Central memory CD8-positive, alpha-beta T cell (primary cell): ENCODE results near the gene KCNAB2.
A peak's percentile ranks its signal among the peaks of the same experiment; 100 is the strongest.
"Not testable (repeated sequence)": the region's sequence is repeated elsewhere in the genome, so short reads cannot be mapped to it uniquely, and the experiment has no call there.

Experiments used
- ATAC-seq: fragments of 150-1000 bp; cut with Tn5 transposase; replicated peaks from 2 replicates; pipeline ENCODE4 v1.10.0; 2022; ENCODE audit warnings: mild to moderate bottlenecking, moderate FRiP score, moderate number of reproducible peaks; ENCODE audit not compliant: poor library complexity, severe bottlenecking; ENCODE audit errors: extremely low read depth
- DNase-seq, 2 donors: peaks; one replicate each; pipeline ENCODE4 v3.0.0; 2021; ENCODE audit warnings: low spot score in 2 of 2
- H3K27ac Mint-ChIP-seq: one replicate; pipeline ENCODE4 v1.8.0; 2022; ENCODE audit warnings: low read depth, mild to moderate bottlenecking, moderate library complexity, mixed read lengths
- H3K27me3 Mint-ChIP-seq: one replicate; pipeline ENCODE4 v1.8.0; 2022; ENCODE audit warnings: mixed read lengths
- H3K36me3 Mint-ChIP-seq: one replicate; pipeline ENCODE4 v1.8.0; 2022; ENCODE audit warnings: mild to moderate bottlenecking, moderate library complexity, mixed read lengths; ENCODE audit not compliant: insufficient read depth
- H3K4me1 Mint-ChIP-seq: one replicate; pipeline ENCODE4 v1.8.0; 2022; ENCODE audit warnings: mixed read lengths
- H3K4me3 Mint-ChIP-seq: one replicate; pipeline ENCODE4 v1.8.0; 2022; ENCODE audit warnings: mild to moderate bottlenecking, moderate library complexity, mixed read lengths
- H3K9me3 Mint-ChIP-seq: one replicate; pipeline ENCODE4 v1.8.0; 2022; ENCODE audit warnings: mixed read lengths

Gene KCNAB2

GRCh38 chr1:6054596-6054995, 8.9 kb downstream of the KCNAB2 start:
- no peaks in the 10 kb centered on the region for H3K9me3 Mint-ChIP-seq
- peaks cover 15% of the 10 kb centered on the region for H3K36me3 Mint-ChIP-seq
- H3K4me1 Mint-ChIP-seq, result peaks cover 49% of the 10 kb centered on the region
- no peak for ATAC-seq
- DNase-seq, result no peak
- no peaks in the 10 kb centered on the region for H3K27me3 Mint-ChIP-seq
- no peak overlapping the region for H3K27ac Mint-ChIP-seq
- no peak overlapping the region for H3K4me3 Mint-ChIP-seq

DNA sequence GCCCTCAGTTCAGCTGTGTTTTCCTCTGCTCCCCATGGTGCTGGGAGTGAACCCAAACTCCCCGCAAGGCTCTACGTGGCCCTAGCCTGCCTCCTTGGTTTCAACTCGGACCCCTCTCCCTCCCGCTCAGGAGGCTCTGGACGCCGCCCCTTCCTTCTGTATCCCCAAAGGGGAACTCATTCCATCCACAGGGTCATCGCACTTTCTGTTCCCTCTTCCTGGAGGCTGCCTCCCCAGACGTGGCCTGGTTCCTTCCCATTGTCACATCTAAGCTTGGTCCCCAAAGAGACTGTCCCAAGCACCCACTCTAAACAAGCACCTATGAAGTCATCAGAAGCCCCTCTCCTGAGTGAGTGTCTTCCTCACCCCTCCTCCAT, 10.9 kb downstream of the KCNAB2 start:
- Mint-ChIP-seq H3K9me3 (no peaks in the 10 kb centered on the region), H3K4me1 (peaks cover 52% of the 10 kb centered on the region), H3K27me3 (no peaks in the 10 kb centered on the region), H3K4me3 (no peak overlapping the region), H3K36me3 (peaks cover 14% of the 10 kb centered on the region), H3K27ac (peak overlapping the region; percentile 74)
- ATAC-seq, result no peak
- no peak for DNase-seq

- ATAC-seq, result no peak
- Mint-ChIP-seq H3K9me3 (no peaks in the 10 kb centered on the region), H3K27ac (peak overlapping the region; percentile 74), H3K27me3 (no peaks in the 10 kb centered on the region), H3K4me3 (no peak overlapping the region), H3K36me3 (peaks cover 15% of the 10 kb centered on the region), H3K4me1 (peaks cover 57% of the 10 kb centered on the region)
- DNase-seq, result no peak
These were observed 11.6 kb downstream of the KCNAB2 start for GRCh38 chr1:6057170-6057845.

GRCh38 chr1:6059866-6060265, 14.2 kb downstream of the KCNAB2 start:
- Mint-ChIP-seq H3K27me3 (no peaks in the 10 kb centered on the region), H3K9me3 (no peaks in the 10 kb centered on the region), H3K4me1 (peaks cover 52% of the 10 kb centered on the region), H3K27ac (peak overlapping the region; percentile 73), H3K36me3 (peaks cover 15% of the 10 kb centered on the region), H3K4me3 (no peak overlapping the region)
- no peak for DNase-seq
- no peak for ATAC-seq

- Mint-ChIP-seq H3K4me1 (peaks cover 39% of the 10 kb centered on the region), H3K36me3 (peaks cover 19% of the 10 kb centered on the region), H3K27me3 (no peaks in the 10 kb centered on the region), H3K27ac (no peak overlapping the region), H3K9me3 (no peaks in the 10 kb centered on the region), H3K4me3 (no peak overlapping the region)
- no peak for ATAC-seq
- DNase-seq, result no peak
These were observed 17.0 kb downstream of the KCNAB2 start for GRCh38 chr1:6062670-6063069.

- not testable (repeated sequence) for H3K9me3 Mint-ChIP-seq, H3K27me3 Mint-ChIP-seq, ATAC-seq, H3K4me3 Mint-ChIP-seq, DNase-seq, H3K27ac Mint-ChIP-seq
- peaks cover 19% of the 10 kb centered on the region for H3K36me3 Mint-ChIP-seq
- H3K4me1 Mint-ChIP-seq, result peaks cover 36% of the 10 kb centered on the region
These were observed 17.9 kb downstream of the KCNAB2 start for GRCh38 chr1:6063532-6064053.

- no peaks in the 10 kb centered on the region for H3K9me3 Mint-ChIP-seq
- H3K4me1 Mint-ChIP-seq, result peaks cover 24% of the 10 kb centered on the region
- H3K27me3 Mint-ChIP-seq, result no peaks in the 10 kb centered on the region
- no peak for ATAC-seq
- DNase-seq, result no peak
- H3K36me3 Mint-ChIP-seq, result peaks cover 13% of the 10 kb centered on the region
- H3K27ac Mint-ChIP-seq, result no peak overlapping the region
- H3K4me3 Mint-ChIP-seq, result no peak overlapping the region
These were observed 19.6 kb downstream of the KCNAB2 start for GRCh38 chr1:6065093-6065858.

- no peak overlapping the region for H3K27ac Mint-ChIP-seq
- no peaks in the 10 kb centered on the region for H3K27me3 Mint-ChIP-seq
- peaks cover 13% of the 10 kb centered on the region for H3K36me3 Mint-ChIP-seq
These were observed 21.0 kb downstream of the KCNAB2 start for GRCh38 chr1:6066680-6067079.

DNA sequence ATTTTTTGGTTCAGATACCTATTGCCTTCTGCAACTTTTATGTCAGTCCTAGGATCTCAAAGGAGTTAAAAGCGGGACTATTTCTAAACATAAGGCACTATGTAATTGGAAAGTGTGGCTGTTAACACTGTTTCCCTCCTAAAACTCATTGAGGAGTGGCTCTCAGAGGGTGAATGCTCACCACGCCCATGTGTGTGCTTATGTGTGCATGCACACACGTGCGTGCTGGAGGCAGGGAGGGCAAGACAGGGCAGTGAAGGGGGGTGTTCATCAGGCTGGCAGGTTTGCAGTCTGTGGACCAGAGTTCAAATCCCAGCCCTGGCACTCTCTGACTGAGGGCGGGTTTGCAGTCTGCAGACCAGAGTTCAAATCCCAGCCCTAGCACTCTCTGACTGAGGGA, 22.4 kb downstream of the KCNAB2 start:
- Mint-ChIP-seq H3K27ac (no peak overlapping the region), H3K4me3 (no peak overlapping the region), H3K36me3 (peaks cover 12% of the 10 kb centered on the region), H3K27me3 (no peaks in the 10 kb centered on the region), H3K9me3 (no peaks in the 10 kb centered on the region), H3K4me1 (peaks cover 12% of the 10 kb centered on the region)
- ATAC-seq (no peak), DNase-seq (no peak)

More at GRCh38 chr1:6066680-6067079, 21.0 kb downstream of the KCNAB2 start:
- DNase-seq, result no peak
- no peak for ATAC-seq
- peaks cover 22% of the 10 kb centered on the region for H3K4me1 Mint-ChIP-seq
- no peak overlapping the region for H3K4me3 Mint-ChIP-seq
- no peaks in the 10 kb centered on the region for H3K9me3 Mint-ChIP-seq

GRCh38 chr1:6068932-6069331, 23.2 kb downstream of the KCNAB2 start:
- Mint-ChIP-seq H3K4me1 (peaks cover 7% of the 10 kb centered on the region), H3K9me3 (no peaks in the 10 kb centered on the region), H3K36me3 (peaks cover 12% of the 10 kb centered on the region), H3K27me3 (no peaks in the 10 kb centered on the region), H3K27ac (no peak overlapping the region), H3K4me3 (no peak overlapping the region)
- no peak for DNase-seq
- ATAC-seq, result no peak

- H3K4me1 Mint-ChIP-seq, result peaks cover 5% of the 10 kb centered on the region
- no peak overlapping the region for H3K27ac Mint-ChIP-seq
- peaks cover 16% of the 10 kb centered on the region for H3K36me3 Mint-ChIP-seq
- H3K4me3 Mint-ChIP-seq, result no peak overlapping the region
- H3K9me3 Mint-ChIP-seq, result no peaks in the 10 kb centered on the region
- DNase-seq (no peak), ATAC-seq (no peak)
- no peaks in the 10 kb centered on the region for H3K27me3 Mint-ChIP-seq
These were observed 23.9 kb downstream of the KCNAB2 start for GRCh38 chr1:6069573-6069972.

DNA sequence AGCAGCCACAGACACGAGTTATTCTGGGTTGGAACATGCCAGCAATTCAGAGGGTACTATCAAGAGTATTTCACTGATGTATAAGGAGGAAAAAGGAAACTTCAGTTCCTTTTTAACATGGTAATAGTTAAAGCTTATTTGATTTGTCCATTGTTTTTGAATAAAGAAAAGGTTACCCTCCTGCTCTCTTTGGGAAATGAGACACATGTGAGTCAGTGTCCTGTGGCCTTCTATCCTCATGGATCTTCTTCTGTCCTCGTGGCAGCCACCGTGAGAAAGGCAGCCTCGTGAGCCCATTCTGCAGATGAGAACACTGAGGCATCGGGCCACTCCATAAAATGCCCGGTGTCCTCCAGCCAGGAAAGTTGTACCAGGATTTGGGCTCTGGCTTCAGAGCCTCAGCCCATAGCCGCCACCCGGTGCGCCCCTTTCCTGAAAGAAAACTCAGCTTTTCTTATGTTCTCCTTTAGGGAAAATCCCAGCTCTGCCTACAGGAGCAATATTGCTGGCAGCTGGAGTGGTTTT, 24.8 kb downstream of the KCNAB2 start:
- no peak for DNase-seq
- H3K36me3 Mint-ChIP-seq, result peaks cover 21% of the 10 kb centered on the region
- H3K27ac Mint-ChIP-seq, result no peak overlapping the region

DNA sequence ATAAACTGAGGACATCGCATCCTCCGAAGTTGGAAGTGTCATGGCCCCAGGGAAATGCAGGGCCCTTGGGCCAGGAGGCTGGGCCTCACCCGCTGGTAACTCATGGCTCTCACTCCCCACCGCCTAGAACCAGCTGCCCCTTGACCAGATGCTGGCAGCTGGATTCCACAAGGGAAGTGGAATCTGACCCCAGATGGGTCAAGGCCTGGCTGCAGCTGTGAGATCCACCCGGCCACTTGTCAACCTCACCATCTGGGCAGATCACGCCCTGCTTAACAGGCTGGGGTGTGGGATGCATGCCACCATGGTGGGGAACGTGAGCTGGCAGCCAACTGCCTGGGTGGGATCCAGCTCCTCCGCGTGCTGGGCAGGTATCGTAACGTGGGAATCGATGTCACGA, 25.5 kb downstream of the KCNAB2 start:
- H3K27ac Mint-ChIP-seq, result no peak overlapping the region
- peaks cover 19% of the 10 kb centered on the region for H3K36me3 Mint-ChIP-seq
- ATAC-seq (no peak), DNase-seq (no peak)
- no peak overlapping the region for H3K4me3 Mint-ChIP-seq
- H3K27me3 Mint-ChIP-seq, result no peaks in the 10 kb centered on the region
- peaks cover 10% of the 10 kb centered on the region for H3K4me1 Mint-ChIP-seq
- H3K9me3 Mint-ChIP-seq, result no peaks in the 10 kb centered on the region

More for the DNA sequence above, 24.8 kb downstream of the KCNAB2 start:
- no peak for ATAC-seq
- Mint-ChIP-seq H3K4me3 (no peak overlapping the region), H3K27me3 (no peaks in the 10 kb centered on the region), H3K4me1 (peaks cover 10% of the 10 kb centered on the region), H3K9me3 (no peaks in the 10 kb centered on the region)
